Effector CD8-positive, alpha-beta T cell (primary cell): ENCODE results near the gene PCDHB10.
"Not testable (repeated sequence)": the region's sequence is repeated elsewhere in the genome, so short reads cannot be mapped to it uniquely, and the experiment has no call there.

ENCODE experiments used
- DNase-seq: peaks from one replicate; lab custom pipeline; 2025; lab: John Stamatoyannopoulos, UW

PCDHB10 gene

DNA sequence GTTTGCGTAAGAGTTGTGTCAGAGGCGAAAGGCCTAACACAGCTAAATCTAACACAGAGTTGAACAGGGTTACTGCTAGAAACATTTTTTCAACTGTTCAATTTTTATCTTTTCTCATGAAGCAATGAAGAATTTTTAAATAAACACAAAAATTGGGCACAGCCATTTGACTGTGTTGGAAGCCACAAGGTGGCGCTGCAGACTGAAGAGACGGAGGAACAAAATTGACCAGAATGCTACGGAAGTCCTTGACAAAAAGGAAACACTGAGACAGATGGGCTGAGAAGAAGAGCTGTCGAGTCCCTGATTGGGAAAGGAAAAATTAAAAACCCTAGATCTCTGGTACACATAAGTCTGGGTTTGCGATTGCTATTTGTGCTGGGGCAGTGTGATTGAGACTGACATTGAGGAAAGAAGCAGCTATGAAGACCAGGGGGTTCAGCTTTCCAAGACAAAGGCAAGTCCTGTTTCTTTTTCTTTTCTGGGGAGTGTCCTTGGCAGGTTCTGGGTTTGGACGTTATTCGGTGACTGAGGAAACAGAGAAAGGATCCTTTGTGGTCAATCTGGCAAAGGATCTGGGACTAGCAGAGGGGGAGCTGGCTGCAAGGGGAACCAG lies 5.1 kb upstream of the PCDHB10 start, which contains the start of gene PCDHB9:
PCDHB9 (plus strand) TSS at position 265 of the 616 bp plus-strand sequence; CDS start at position 423, 158 bp downstream.
- no peak for DNase-seq

DNA sequence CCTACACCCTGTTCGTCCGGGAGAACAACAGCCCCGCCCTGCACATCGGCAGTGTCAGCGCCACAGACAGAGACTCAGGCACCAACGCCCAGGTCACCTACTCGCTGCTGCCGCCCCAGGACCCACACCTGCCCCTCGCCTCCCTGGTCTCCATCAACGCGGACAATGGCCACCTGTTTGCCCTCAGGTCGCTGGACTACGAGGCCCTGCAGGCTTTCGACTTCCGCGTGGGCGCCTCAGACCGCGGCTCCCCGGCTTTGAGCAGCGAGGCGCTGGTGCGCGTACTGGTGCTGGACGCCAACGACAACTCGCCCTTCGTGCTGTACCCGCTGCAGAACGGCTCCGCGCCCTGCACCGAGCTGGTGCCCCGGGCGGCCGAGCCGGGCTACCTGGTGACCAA lies 3.5 kb upstream of the PCDHB10 start:
- DNase-seq: not testable (repeated sequence)

DNA sequence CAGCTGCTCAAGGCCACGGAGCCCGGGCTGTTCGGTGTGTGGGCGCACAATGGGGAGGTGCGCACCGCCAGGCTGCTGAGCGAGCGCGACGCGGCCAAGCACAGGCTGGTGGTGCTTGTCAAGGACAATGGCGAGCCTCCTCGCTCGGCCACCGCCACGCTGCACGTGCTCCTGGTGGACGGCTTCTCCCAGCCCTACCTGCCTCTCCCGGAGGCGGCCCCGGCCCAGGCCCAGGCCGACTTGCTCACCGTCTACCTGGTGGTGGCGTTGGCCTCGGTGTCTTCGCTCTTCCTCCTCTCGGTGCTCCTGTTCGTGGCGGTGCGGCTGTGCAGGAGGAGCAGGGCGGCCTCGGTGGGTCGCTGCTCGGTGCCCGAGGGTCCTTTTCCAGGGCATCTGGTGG lies 3.0 kb upstream of the PCDHB10 start:
- not testable (repeated sequence) for DNase-seq

- DNase-seq: not testable (repeated sequence)
Measured at GRCh38 chr5:141194332-141194731, 2.2 kb downstream of the PCDHB10 start.

DNA sequence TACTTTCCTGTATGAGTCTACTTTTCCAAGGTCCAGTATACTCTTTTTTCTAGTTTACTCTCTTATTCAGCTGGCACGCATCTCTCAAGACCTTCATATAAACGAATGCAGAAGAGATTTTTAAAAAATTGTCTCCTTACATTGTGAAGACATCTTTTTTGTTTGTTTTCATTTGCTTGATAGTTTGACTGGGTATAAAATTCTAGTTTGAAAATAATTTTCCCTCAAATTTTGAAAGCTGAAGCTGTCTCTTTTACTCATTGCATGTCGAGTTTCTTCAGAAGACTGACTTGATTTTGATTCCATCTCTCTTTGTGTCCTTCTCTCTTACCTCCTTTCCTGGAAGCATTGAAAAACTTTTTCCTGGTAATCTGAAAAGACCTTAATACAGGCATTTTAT lies 4.2 kb downstream of the PCDHB10 start:
- no peak for DNase-seq

- no peak for DNase-seq
Measured at GRCh38 chr5:141199359-141200235, 7.4 kb downstream of the PCDHB10 start, which contains the start of gene PCDHB11. TSS of gene PCDHB11 (plus strand) at chr5:141199627. CDS start at chr5:141199775, 148 bp downstream.

GRCh38 chr5:141201126-141201525 lies 9.0 kb downstream of the PCDHB10 start:
- DNase-seq: not testable (repeated sequence)

- not testable (repeated sequence) for DNase-seq
Measured at GRCh38 chr5:141201646-141202045, 9.5 kb downstream of the PCDHB10 start.

GRCh38 chr5:141208478-141208877 lies 16.3 kb downstream of the PCDHB10 start, which contains the start of gene PCDHB12:
TSS of gene PCDHB12 (plus strand) at chr5:141208719. CDS start at chr5:141208908, 189 bp downstream.
- no peak for DNase-seq

GRCh38 chr5:141210281-141210680 lies 18.1 kb downstream of the PCDHB10 start:
- not testable (repeated sequence) for DNase-seq

DNA sequence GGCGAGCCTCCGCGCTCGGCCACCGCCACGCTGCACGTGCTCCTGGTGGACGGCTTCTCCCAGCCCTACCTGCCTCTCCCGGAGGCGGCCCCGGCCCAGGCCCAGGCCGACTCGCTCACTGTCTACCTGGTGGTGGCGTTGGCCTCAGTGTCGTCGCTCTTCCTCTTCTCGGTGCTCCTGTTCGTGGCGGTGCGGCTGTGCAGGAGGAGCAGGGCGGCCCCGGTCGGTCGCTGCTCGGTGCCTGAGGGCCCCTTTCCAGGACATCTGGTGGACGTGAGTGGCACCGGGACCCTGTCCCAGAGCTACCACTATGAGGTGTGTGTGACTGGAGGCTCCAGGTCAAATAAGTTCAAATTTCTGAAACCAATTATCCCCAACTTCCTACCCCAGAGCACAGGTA lies 18.7 kb downstream of the PCDHB10 start:
- not testable (repeated sequence) for DNase-seq

DNA sequence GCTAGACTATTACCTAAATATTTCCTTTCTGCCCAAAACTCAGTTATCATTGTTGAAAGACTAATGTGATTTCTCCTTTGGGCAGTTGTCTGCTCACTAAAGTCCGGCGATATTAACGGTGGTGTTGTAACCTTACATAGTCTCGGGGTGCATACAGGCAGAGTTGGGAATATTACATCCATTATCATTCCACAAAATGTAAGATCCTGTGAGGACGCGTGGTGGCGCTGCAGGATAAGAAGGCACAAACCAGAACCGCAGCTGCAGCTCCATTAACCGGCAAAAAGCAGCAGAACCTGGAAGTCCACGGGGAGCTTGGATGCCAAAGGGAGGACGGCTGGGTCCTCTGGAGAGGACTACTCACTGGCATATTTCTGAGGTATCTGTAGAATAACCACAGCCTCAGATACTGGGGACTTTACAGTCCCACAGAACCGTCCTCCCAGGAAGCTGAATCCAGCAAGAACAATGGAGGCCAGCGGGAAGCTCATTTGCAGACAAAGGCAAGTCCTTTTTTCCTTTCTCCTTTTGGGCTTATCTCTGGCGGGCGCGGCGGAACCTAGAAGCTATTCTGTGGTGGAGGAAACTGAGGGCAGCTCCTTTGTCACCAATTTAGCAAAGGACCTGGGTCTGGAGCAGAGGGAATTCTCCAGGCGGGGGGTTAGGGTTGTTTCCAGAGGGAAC lies 21.6 kb downstream of the PCDHB10 start, which contains the start of gene PCDHB13:
PCDHB13 (plus strand) TSS at position 264 of the 684 bp plus-strand sequence; CDS start at position 469, 205 bp downstream.
- not testable (repeated sequence) for DNase-seq

DNA sequence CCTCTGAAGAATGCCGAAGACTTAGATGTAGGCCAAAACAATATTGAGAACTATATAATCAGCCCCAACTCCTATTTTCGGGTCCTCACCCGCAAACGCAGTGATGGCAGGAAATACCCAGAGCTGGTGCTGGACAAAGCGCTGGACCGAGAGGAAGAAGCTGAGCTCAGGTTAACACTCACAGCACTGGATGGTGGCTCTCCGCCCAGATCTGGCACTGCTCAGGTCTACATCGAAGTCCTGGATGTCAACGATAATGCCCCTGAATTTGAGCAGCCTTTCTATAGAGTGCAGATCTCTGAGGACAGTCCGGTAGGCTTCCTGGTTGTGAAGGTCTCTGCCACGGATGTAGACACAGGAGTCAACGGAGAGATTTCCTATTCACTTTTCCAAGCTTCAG lies 22.4 kb downstream of the PCDHB10 start:
- not testable (repeated sequence) for DNase-seq

GRCh38 chr5:141215504-141215903 lies 23.4 kb downstream of the PCDHB10 start:
- not testable (repeated sequence) for DNase-seq

- not testable (repeated sequence) for DNase-seq
Measured at GRCh38 chr5:141216035-141216434, 23.9 kb downstream of the PCDHB10 start.

- no peak for DNase-seq
Measured at GRCh38 chr5:141223112-141223783, 31.1 kb downstream of the PCDHB10 start, which contains the start of gene PCDHB14. TSS of gene PCDHB14 (plus strand) at chr5:141223343. CDS start at chr5:141223506, 163 bp downstream.

- DNase-seq: not testable (repeated sequence)
Measured at GRCh38 chr5:141224844-141225243, 32.7 kb downstream of the PCDHB10 start.

DNA sequence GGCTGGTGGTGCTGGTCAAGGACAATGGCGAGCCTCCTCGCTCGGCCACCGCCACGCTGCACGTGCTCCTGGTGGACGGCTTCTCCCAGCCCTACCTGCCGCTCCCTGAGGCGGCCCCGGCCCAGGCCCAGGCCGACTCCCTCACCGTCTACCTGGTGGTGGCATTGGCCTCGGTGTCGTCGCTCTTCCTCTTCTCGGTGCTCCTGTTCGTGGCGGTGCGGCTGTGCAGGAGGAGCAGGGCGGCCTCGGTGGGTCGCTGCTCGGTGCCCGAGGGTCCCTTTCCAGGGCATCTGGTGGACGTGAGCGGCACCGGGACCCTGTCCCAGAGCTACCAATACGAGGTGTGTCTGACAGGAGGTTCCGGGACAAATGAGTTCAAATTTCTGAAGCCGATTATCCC lies 33.3 kb downstream of the PCDHB10 start:
- DNase-seq: not testable (repeated sequence)

- no peak for DNase-seq
Measured at GRCh38 chr5:141234109-141234667, 42.0 kb downstream of the PCDHB10 start.

- not testable (repeated sequence) for DNase-seq
Measured at GRCh38 chr5:141235922-141236321, 43.8 kb downstream of the PCDHB10 start.
